K562 (cell line): ENCODE measurements around the gene RAD50.

ENCODE experiments used
- ZBTB7A ChIP-seq: IDR thresholded peaks from 2 replicates; pipeline ENCODE4 v1.6.1; 2011; ENCODE audit warnings: low read depth, mild to moderate bottlenecking, low read length, moderate library complexity, borderline replicate concordance; ENCODE audit not compliant: control insufficient read depth
- TF ChIP-seq, protein P1 (sequence below): fragments of 250-450 bp; sonication (Bioruptor Pico); IDR thresholded peaks from 2 replicates; pipeline ENCODE4 v1.4.0; 2020; ENCODE audit warnings: mild to moderate bottlenecking, moderate library complexity

DNA sequence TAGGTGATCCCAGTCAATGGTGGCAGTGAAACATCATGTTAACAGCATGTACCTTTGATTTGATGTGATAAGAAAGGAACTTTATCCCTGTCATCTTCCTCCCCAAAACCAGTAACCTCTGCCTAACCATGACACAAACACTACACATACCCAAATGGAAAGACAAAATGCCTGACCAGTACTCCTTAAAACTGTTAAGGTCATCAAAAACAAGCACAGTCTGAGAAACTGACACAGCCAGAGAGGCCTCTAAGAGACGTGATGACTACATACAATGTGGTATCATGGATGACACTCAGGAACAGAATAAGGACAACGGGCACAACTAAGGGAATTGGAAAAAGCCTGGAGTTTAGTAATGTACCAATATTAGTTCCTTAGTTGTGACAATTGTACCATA lies 9.5 kb upstream of the RAD50 start:
- no peak for TF ChIP-seq ZBTB7A
- TF ChIP-seq, protein P1, sequence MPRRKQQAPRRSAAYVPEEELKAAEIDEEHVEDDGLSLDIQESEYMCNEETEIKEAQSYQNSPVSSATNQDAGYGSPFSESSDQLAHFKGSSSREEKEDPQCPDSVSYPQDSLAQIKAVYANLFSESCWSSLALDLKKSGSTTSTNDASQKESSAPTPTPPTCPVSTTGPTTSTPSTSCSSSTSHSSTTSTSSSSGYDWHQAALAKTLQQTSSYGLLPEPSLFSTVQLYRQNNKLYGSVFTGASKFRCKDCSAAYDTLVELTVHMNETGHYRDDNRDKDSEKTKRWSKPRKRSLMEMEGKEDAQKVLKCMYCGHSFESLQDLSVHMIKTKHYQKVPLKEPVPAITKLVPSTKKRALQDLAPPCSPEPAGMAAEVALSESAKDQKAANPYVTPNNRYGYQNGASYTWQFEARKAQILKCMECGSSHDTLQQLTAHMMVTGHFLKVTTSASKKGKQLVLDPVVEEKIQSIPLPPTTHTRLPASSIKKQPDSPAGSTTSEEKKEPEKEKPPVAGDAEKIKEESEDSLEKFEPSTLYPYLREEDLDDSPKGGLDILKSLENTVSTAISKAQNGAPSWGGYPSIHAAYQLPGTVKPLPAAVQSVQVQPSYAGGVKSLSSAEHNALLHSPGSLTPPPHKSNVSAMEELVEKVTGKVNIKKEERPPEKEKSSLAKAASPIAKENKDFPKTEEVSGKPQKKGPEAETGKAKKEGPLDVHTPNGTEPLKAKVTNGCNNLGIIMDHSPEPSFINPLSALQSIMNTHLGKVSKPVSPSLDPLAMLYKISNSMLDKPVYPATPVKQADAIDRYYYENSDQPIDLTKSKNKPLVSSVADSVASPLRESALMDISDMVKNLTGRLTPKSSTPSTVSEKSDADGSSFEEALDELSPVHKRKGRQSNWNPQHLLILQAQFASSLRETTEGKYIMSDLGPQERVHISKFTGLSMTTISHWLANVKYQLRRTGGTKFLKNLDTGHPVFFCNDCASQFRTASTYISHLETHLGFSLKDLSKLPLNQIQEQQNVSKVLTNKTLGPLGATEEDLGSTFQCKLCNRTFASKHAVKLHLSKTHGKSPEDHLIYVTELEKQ (CRISPR knock-in tag): no peak
